Uterus (tissue), 4 donors: Measurements from ENCODE around the gene MRPL54. TPM values are rescaled to one million over a fixed set of nuclear protein-coding genes. Genes with fewer than 3 reads are reported as not detected.

Experiments used
- DNase-seq, 2 donors: peaks; one replicate each; pipeline ENCODE4 v3.0.0-alpha.2; 2019 to 2020
- H3K27ac ChIP-seq, 2 donors: fragments of 200-600 bp; sonication (generic); 1 replicate in 1 of 2; 2 replicates in 1 of 2; pipeline ENCODE4 v1.5.1; 2016 to 2018
- H3K27me3 ChIP-seq, 2 donors: fragments of 200-600 bp; sonication (generic); one replicate each; pipeline ENCODE4 v1.5.1; 2018 to 2019; ENCODE audit warnings: control low read depth in 1 of 2
- H3K36me3 ChIP-seq, 2 donors: fragments of 200-600 bp; sonication (generic); one replicate each; pipeline ENCODE4 v1.5.1; 2019; ENCODE audit warnings: control low read depth in 1 of 2
- H3K4me1 ChIP-seq, 2 donors: fragments of 200-600 bp; sonication (generic); one replicate each; pipeline ENCODE4 v1.5.1; 2018 to 2019; ENCODE audit warnings: control low read depth in 1 of 2
- H3K4me3 ChIP-seq, 2 donors: fragments of 200-600 bp; sonication (generic); 1 replicate in 1 of 2; 2 replicates in 1 of 2; pipeline ENCODE4 v1.5.1; 2018 to 2019; ENCODE audit warnings: mild to moderate bottlenecking in 1 of 2
- H3K9me3 ChIP-seq, 2 donors: fragments of 200-600 bp; sonication (generic); one replicate each; pipeline ENCODE4 v1.5.1; 2019; ENCODE audit warnings: control low read depth in 1 of 2
- CTCF ChIP-seq, 4 experiments: fragments of 200-600 bp in 2 of 4; fragments of 450-650 bp in 2 of 4; sonication (generic) in 2 of 4; IDR thresholded peaks; one replicate each; pipeline ENCODE4 v1.5.1; 2016 to 2019; ENCODE audit warnings: antibody characterized with exemption in 4 of 4, mild to moderate bottlenecking in 2 of 4, moderate library complexity in 1 of 4
- POLR2A ChIP-seq, 2 donors: fragments of 450-650 bp; IDR thresholded peaks; one replicate each; pipeline ENCODE4 v1.6.1; 2016; ENCODE audit warnings: antibody characterized with exemption in 2 of 2, mild to moderate bottlenecking in 1 of 2, moderate library complexity in 1 of 2
- intact Hi-C: fragments of 100-400 bp; cut with DNase I; formaldehyde crosslinking; loops from one replicate; pipeline ENCODE4 v1.15.1; 2023; ENCODE audit warnings: low total_unique reads
- total RNA-seq, 4 donors: library from RNA; depleted of rRNA in 3 of 4; stranded (reverse); fragments of >200 nt in 3 of 4; gene quantifications; one replicate each; pipeline versions ENCODE4 v1.1.0 to v1.2.4, GENCODE V29; 2014 to 2023
- donor health status: DM: yes; HTN: yes; CAD: no.

Gene MRPL54
- total RNA-seq, 4 donors from 2014 or later = 14.4 to 196 (median 40.0) TPM

- peak; percentile 56 to 74 for DNase-seq
- H3K9me3 ChIP-seq = no peaks in the 10 kb centered on the region
- no peaks in the 10 kb centered on the region for H3K36me3 ChIP-seq
- no peak overlapping the region for H3K4me3 ChIP-seq
- intact Hi-C loops = no loop called here
- peaks cover 17 to 24% of the 10 kb centered on the region in 2 donors for H3K27me3 ChIP-seq
- no peak overlapping the region for H3K27ac ChIP-seq
- peak in 2 of 4 experiments; percentile 34 to 46 for TF ChIP-seq CTCF (IDR thresholded peaks at IDR 0.05)
- peak in 1 of 2 donors; percentile 67 for TF ChIP-seq POLR2A (IDR thresholded peaks at IDR 0.05)
- H3K4me1 ChIP-seq = peaks cover 0 to 12% of the 10 kb centered on the region in 2 donors
These were observed 41.2 kb upstream of the MRPL54 start for GRCh38 chr19:3721131-3721886.

DNA sequence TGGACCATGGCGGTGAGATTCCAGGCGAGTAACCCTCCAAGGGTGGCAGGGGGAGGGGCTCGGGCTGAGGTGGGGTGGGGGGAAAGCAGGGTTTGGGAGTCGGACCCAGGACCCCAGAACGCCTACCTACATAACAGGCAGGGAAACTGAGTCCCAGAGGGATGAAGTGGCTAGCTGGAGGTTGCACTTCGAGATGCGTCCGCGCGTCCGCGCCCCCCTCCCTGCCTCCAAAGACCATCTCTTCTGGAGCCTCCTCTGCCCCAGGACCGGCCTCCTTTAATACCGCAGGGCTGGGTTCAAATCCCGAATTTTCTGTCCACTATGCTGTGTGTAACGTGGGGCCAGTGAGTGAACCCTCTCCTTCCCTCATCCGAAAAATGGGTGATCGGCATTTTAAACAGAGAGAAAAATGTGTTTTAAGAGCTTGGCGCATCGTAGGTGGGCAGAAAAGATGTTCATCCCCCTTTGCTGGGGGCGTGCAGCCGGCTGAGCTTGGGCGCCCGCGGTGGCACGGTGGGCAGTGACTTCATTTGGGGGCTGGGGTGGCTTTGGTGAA is 40.5 kb upstream of the MRPL54 start:
- no peak overlapping the region for H3K27ac ChIP-seq
- H3K9me3 ChIP-seq = no peaks in the 10 kb centered on the region
- peaks cover 0 to 12% of the 10 kb centered on the region in 2 donors for H3K4me1 ChIP-seq
- TF ChIP-seq CTCF (IDR thresholded peaks at IDR 0.05) (no peak), POLR2A (IDR thresholded peaks at IDR 0.05) (no peak)
- no peak for DNase-seq
- H3K36me3 ChIP-seq = no peaks in the 10 kb centered on the region
- no peak overlapping the region for H3K4me3 ChIP-seq
- peaks cover 17 to 24% of the 10 kb centered on the region in 2 donors for H3K27me3 ChIP-seq
- intact Hi-C loops = no loop called here

DNA sequence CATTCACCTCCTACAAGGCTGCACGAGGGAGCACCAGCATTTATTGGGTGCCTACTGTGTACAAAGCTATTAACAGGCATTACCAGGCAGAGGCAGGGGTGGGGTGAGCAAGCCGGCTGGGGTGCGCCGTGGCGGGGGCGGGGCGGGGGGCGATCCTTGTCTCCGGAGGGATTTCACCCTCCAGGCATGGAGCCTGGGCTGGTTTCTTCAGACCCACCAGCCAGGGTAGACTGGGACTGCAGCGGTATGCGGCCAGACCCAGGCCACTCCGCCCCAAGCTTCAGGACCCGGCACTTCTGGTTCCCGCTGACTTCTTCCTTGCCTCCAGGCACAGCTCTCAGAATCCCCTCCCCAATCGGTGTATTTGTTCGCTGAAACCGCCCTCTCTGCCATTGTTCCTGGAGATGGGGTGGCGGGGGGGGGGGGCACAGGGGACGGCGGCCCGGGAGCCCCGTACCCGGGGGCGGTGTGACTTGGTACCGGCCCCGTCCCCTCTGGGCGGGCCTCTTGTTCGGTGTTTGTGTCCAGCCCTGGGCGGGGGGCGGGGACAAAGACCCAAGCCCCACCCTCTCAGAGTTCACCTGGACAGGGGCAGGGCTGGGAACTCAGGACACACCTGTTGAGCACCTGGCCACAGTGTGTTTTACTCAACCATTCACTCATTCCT is 39.9 kb upstream of the MRPL54 start:
- Histone ChIP-seq H3K27me3 (peaks cover 17 to 24% of the 10 kb centered on the region in 2 donors), H3K4me3 (no peak overlapping the region), H3K27ac (no peak overlapping the region), H3K4me1 (peaks cover 0 to 12% of the 10 kb centered on the region in 2 donors), H3K9me3 (no peaks in the 10 kb centered on the region), H3K36me3 (no peaks in the 10 kb centered on the region)
- TF ChIP-seq CTCF (IDR thresholded peaks at IDR 0.05) (no peak), POLR2A (IDR thresholded peaks at IDR 0.05) (no peak)
- DNase-seq = no peak
- intact Hi-C loops = no loop called here

DNA sequence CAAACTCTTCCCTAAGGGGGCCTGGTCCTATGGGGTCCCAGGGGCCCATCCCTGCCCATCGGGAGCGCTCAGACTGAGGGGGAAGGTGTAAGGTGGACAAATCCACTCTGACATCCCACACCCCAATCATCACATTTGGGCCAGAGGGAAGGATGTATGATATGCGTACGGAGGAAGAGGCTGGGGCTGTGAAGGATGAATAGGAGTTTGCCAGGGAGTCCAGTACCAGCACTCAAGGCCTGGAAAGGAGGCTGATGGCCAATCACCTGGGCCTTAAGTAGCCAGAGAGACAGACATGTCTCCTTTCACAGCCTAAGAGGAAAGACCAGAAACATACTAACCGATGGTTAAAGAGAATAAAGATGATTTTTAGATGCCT is 39.4 kb upstream of the MRPL54 start:
- intact Hi-C loops = no loop called here
- H3K36me3 ChIP-seq = no peaks in the 10 kb centered on the region
- DNase-seq = no peak
- no peaks in the 10 kb centered on the region for H3K9me3 ChIP-seq
- TF ChIP-seq CTCF (IDR thresholded peaks at IDR 0.05) (no peak), POLR2A (IDR thresholded peaks at IDR 0.05) (no peak)
- peaks cover 17 to 24% of the 10 kb centered on the region in 2 donors for H3K27me3 ChIP-seq
- H3K4me3 ChIP-seq = no peak overlapping the region
- no peak overlapping the region for H3K27ac ChIP-seq
- peaks cover 0 to 12% of the 10 kb centered on the region in 2 donors for H3K4me1 ChIP-seq

DNA sequence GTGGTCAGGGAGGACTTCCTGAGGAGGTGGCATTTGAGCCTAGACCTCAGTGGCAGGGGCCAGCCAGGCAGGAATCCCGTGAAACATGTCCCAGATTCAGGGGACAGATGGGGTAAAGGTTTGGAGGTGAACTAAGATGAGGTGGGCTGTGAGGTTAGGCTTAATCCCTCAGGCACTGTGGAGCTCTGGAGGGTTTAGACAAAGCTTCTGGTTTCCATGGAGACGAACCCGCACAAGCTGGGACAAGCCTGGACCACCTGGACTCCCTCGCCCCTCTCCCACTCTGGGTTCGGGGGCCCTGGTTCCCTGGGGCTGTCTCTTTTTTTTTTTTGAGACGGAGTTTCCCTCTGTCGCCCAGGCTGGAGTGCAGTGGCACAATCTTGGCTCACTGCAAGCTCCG is 38.6 kb upstream of the MRPL54 start:
- peaks cover 17 to 24% of the 10 kb centered on the region in 2 donors for H3K27me3 ChIP-seq

More for the DNA sequence above, 38.6 kb upstream of the MRPL54 start:
- Histone ChIP-seq H3K36me3 (no peaks in the 10 kb centered on the region), H3K27ac (no peak overlapping the region), H3K9me3 (no peaks in the 10 kb centered on the region), H3K4me1 (peaks cover 0 to 12% of the 10 kb centered on the region in 2 donors), H3K4me3 (no peak overlapping the region)
- intact Hi-C loops = no loop called here
- no peak for TF ChIP-seq POLR2A (IDR thresholded peaks at IDR 0.05)
- TF ChIP-seq CTCF (IDR thresholded peaks at IDR 0.05) = no peak
- DNase-seq = no peak
